Activated CD4-positive, alpha-beta T cell treated with anti-CD3 and anti-CD28 coated beads for 4 hours (primary cell): ENCODE results near the gene TSSC4.

Source experiments
- DNase-seq, 2 donors: peaks; one replicate each; pipeline ENCODE4 v3.0.0-alpha.2; 2020

The TSSC4 gene

DNA sequence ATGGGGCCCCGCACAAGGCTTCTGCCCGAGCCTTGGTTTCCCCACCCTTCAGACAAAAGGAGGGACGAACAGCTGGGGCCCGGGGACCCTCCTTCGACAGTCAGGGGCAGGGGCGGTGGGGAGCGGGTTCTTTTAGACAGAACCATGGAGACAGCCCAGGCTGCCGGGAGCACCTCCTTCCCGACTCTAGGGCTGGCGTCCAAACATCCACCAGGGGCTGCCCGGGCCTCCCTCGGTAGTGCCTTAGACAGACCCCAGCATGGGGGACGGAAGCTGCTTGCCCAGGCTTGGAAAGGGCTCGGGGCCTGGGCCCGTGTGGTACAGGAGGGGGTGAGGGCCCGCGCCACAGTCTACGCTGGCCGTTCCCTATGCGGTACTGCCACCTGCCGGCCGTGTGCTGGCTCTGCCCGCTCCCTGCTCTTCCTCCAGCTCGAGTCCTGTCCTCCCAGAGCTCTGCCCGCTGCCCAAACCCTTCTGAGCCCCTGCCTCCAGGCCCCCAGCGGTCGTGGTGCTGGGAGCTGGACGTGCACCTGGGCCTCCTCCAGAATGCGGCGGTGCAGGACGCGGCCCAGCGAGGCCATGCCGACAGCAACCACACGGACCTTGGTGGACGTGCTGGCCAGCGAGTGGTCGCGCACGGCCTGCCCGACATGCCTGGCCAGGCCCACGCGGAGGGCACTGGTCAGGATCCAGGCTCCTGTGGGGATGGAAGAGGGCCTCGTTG is 20.1 kb downstream of the TSSC4 start:
- DNase-seq: peak; percentile 69 to 72

DNA sequence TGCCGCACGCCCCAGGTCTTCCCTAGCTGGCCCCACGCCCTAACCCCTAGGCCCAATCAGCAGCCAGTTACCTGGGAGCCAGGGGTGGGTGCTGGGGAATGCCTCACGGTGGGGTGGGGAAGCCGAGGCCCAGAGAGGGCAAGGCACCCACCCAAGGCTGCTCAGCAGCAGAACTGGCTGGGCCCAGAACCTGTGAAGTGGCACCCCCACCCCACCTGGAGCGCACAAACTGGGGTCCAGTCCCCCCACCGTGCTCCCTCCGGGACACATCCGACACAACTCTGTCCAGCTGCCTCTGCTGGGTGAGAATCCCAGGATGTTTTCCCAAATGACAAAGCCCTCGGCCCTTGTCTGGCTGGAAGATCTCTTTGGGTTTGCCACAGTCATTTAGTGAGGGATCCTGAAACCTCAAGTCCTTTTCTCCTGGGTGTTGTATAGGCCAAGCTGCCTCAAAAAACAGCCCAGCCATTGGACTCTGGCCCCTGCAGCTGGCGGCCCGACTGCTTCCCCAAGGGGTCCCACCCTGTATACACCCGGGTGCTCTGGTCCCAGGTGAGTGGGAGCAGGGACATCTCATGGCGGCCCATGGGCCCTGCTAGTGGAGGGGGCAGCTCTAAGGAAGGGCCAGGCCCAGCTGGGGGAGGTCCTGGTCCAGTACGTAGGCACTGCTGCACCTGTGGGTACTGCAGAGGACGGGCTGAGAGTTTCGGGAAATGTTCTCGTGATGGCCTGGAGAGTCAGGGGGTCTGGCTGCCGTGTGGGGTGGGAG is 20.9 kb downstream of the TSSC4 start:
- no peak for DNase-seq

DNA sequence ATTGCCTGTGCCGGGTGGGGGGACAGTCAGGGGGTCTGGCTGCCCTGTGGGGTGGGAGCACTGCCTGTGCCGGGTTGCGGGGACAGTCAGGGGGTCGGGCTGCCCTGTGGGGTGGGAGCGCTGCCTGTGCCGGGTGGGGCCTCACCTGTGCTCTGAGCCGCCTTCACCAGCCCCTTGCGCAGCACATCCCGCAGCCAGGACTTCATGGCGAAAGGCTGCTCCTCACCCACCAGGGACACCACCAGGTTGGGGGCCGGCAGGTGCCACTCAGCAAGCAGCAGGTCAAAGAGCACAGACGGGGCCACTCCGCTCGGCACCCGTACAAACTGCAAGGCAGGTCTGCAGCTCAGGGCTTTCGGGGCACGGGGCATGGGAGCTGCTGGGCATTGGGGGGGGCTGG is 21.4 kb downstream of the TSSC4 start:
- DNase-seq: no peak

DNA sequence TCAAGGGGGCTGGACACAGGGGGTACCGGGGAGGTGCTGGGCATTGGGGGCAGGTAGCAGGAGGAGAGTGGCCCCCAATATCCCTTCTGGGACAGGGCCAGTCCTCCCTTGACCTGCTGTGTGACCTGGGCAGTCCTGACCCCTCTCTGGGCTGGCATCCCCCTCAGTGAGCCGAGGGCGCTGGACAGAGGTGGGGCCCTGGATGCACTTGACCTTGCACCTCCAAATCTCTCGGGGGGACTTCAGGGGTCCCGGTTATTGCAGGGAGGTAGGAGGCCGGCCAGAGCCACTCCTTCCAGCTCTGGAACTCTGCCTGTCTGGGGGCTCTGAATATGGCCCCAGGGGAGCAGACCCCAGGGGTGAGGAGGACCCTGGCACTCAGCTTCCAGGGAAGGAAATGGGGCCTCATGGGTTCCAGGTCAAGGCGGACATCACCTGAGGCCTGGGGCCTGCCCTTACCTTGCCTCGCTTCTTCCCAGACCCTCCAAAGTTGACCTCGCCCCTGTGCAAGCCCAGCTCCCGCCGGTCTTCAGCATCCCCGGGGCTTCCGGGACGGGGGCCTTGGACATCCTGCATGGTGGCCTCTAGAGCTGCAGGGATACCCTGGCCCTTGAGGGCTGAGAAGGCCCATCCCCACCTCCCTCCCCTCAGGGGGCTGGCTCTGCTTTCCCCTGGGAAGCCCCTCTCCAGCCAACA is 22.1 kb downstream of the TSSC4 start:
- DNase-seq: no peak

DNA sequence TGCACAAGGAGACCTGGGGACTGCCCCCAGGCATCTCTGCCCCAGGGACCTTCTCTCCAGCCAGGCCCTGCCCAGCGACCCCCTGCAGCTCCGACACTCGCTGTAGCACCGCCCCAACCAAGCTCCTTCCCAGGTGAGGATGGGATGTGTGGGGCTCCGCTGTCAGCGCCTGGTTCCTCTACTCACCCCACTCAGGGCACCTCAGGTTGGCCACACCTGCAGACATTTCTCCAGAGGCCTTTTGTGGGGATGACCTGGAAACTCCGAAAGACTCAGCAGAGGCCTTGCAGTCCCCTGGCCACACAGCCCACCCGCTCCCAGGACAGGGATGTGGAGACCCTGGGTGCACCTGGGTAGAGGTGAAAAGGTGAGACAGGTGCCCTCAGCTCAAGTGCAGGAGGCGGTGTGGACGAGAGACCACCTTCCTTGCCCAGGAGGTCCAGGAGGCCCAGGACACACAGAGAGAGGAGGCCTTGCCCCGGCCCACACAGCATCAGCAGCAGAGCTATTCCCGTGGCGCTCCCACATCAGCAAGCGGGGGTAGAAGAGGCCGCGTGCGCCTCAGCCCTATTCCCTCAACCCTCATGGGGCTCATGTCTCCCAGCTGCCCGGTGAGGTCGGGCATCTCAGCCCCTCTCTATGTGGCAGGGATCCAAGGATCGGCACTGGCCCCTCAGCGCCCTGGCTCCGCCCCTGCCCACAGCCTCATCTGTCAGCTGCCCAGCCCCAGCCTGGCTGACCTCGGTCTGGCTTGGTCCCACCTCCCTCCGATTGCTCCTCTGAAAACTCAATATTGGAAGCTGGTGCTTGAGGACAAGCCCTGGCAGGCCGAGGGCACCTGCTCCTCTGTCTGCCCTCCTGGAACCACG is 22.8 kb downstream of the TSSC4 start:
- DNase-seq: no peak

DNA sequence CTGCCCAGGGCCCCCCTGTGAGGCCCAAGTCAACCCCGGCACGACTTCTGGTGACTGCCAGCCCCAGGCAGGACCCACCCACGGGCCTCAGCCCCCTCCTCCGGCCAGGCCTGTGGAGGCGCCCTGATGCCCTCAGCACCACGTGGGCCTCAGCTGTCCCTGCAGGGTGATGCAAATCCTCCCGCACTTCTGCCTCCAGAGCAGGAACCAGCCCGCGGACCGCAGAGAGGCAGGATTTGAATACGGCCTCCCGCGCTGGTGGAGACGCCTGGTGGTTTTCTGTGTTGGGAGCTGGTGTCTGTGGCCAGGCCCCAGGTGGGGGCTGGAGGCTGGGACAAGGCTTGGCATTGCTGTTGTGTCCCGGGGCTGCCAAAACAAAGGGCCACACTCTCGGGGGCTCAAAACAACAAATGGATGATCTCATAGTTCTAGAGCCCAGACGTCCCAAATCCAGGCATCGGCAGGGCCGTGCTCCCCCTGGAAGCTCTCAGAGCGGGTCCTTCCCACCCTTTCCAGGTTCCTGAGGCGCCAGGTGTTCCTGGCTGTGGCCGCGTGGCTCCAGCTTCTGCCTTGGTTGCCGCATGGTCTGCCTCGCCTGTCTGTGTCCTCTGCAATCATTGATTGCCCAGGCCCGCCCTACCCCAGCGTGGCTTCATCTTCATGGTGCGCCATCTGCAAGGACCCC is 24.4 kb downstream of the TSSC4 start:
- DNase-seq: no peak

DNA sequence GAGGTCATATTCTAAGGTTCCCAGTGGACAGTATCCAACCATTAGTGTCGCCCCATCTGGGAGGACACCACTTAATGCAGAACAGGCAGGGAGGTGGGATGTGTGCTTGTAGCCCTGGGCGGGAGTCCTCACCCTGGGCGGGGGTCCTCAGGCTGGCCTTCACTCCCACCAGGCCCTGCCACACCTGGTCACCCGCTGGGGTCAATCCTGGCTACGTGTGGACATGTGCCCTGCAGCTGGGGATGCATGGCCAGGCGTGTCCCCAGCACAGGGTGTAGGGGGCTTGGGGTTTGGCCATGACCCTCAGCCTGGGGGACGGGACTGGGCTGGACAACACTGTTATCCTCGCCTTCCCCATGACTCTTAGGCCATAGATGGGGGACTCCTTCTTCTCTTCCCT is 25.0 kb downstream of the TSSC4 start:
- no peak for DNase-seq

DNA sequence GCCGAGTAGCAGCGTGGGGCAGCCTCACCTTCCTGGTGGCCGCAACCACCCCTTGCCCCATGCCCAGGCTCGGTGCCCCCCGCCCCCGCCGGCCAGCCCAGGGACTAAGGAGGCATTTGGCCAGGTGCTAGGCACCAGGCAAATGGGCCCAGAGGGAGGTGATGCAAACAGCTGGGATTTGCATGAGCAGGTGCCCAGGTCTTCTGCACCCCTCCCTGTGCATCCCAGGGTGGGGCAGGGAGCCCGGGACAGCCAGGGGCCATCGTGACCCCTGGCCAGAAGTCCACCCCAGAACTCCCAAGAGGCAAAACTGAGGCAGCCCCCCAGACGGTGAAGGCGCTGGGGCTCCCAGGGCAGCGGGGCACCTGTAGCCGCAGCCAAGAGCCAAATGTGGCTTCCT is 25.7 kb downstream of the TSSC4 start:
- no peak for DNase-seq

DNA sequence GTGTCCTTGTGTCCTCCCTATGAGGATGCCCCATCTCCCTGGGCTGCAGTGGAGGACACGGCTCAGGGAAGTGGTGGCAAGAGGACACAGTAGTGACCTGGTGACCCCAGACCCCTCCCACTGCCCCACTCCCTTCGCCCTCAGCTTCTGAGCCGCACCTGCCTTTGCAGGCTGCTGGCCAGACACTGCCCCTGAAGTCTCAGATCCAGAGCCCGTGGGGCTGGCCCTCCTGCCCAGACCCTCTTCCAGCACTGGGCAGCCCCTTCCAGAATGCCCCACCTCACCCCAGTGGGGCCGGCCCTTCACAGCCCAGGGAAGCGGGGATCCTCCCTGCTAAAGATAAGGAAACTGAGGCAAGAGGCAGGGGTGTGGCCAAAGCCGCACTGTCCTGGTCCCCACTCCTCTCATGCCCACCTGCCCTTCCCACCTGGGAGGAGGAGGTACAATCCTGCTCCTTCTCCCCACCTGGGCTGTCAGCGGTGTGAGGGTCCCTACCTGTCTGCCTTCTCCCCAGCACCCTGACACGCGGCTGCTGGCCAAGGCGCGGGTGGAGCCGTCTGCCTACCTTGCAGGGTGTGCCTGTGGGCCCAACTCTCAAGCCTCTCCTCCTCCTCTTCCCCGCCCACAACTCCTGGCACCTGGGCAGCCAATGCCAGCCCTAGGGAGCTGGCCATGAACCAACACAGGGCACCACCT is 26.4 kb downstream of the TSSC4 start:
- DNase-seq: no peak

DNA sequence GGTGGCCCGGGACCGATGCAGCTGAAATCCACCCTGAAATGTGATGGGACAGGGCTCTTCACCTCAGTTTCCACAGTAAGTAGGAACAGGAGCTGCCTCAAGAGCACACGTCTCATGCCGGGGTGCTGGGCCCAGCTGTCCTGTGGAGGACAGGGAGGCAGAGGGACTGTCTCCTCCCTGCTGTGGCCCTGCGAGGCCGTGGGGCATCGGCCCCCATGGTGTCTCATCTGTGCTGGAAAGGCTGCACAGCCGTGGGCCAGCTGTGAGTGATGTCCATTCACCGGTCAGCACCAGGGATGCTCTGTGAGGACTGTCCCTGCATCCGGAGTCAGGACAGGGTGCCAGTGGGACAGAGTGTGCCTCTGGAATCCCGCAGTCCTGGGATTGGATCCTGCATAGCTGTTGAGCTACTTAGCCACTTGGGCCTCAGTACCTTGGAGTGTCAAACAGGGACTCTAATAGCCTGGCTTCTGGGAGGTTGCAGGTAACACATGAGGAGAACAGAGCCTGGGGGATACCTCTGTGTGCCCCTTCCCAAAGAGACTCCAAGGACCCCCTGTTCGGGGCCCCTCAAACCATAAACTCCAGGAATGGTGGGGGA is 27.3 kb downstream of the TSSC4 start:
- DNase-seq: no peak

DNA sequence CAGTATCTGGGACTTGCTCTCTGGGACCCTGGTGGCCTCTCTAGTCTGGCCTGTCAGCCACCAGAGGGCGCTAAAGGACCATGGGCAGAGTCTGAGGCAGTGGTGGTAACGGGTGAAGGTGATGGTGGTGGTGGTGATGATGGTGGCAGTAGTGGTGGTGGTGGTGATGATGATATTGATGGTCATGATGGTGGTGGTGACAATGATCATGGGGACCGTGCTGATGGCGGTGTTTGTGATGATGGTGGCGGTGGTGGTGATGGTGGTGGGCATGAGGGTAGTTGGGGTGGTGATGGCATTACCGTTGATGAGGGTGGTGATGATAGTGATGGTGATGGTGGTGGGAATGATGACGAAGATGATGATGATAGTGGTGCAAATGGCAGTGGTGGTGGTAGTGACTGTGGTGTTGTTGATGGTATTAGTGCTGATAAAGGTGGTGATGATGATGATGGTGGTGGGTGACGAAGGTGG is 27.8 kb downstream of the TSSC4 start:
- DNase-seq: peak; percentile 87 to 93

DNA sequence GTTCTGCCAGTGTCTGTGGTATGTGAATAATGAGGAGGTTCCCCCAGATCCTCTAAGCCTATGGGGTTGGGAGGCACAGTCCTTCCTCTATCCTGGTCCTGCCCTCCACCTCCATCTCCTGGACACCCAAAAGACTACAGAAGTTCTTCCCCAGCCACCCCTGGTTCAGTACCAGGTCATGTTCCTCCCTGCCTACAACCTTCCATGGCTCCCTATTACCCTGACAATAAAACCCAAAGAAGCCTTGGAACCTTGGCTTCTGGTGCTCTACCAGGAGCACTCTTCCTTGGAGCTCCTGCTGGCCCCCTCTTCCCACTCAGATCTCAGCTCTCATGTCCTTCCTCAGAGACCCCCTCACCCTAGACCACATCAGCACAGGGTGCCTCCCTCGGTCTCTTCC is 30.8 kb downstream of the TSSC4 start:
- no peak for DNase-seq

DNA sequence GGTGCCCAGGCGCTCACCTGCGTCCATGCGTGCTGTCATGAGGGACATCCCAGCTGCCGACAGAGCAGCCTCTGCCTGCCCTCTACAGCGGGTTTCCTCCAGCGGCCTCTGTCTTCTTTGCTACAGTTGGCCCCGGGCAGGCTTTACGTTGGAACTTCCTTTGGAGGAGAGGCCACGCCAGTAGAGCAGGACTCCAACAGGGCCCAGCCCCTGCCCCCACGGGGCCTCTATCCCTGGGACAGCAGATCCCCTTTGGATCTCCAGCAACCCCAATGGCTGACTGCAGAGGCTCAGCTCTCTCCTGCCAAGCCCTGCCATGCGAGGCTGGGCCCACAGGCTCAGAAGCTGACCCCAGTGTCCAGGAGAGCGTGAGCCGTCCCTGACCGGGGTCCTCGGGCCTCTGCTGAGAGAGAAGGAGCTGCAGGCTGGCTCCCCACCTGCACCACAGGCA is 31.6 kb downstream of the TSSC4 start:
- no peak for DNase-seq

DNA sequence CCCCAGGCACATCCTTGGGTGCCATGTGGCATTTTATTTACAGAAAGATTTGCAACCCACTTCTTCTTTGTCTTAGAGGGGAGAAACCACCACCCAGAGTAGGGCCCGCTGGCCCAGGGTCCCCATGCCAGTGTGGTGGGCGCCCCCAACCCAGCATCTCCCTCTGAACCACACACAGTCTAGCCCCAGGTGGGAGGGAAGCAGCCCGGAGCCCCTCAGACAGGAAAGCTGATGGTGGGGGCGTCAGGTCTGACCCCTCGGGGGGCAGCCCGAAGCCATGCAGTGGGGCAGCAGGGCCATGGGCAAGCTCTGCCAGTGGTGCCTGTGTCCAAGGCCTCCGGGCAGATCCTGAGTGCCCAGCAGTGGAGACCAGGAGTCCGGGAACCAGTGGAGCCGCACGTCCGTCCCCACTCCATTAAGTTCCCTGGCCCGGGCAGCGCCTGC is 32.1 kb downstream of the TSSC4 start:
- no peak for DNase-seq

DNA sequence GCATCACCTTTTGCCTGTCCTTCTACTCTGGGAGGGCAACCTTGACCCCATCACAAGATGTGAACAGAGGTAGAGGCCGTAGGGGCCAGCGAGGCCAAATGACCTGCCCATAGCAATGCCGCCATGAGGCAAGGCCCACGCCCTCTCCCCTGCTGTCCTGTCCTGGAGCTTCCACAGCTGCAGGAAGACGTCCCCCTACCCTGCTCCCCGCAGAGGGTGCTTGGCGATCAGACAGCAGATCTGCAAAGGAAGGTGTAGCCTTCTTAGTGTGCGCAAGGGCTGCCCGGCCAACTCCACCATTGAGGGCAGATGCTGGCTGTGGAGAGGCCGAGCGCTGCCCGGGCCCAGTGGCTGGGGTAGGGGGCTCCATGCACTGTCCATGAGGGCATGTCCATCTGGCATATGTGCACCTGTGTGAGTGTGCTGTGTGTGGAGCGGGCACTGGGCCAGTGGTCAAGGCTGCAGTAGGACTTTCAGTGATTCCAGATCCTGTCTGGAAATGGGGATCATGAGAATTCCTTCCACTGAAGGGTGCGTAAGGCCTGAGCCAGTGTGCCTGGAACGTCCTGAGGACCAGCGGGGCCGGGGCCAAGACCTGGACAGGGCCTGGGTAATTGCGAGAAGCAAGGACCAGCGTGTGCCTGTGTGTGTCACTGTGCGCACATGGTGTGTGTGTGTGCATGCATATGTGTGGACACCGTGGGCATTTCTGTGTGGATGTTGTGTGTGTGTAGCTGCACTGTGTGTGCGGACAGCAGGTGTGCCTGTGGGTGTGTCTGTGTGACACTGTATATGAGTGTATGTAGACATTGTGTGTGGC is 32.8 kb downstream of the TSSC4 start:
- no peak for DNase-seq

DNA sequence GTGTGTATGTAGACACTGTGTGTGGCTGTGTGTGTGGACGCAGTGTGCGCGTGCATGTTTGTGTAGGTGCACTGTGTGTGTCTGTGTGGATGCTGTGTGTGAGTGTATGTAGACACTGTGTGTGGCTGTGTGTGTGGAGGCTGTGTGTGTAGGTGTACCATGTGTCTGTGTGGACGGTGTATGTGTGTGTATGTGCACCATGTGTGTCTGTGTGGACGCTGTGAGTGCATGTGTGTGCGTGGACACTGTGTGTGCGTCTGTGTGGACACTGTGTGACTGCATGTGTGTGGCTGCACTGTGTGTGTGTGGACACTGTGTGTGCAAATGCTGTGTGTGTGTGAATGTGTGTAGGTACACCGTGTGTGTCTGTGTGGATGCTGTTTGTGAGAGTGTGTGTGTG is 33.5 kb downstream of the TSSC4 start:
- no peak for DNase-seq

DNA sequence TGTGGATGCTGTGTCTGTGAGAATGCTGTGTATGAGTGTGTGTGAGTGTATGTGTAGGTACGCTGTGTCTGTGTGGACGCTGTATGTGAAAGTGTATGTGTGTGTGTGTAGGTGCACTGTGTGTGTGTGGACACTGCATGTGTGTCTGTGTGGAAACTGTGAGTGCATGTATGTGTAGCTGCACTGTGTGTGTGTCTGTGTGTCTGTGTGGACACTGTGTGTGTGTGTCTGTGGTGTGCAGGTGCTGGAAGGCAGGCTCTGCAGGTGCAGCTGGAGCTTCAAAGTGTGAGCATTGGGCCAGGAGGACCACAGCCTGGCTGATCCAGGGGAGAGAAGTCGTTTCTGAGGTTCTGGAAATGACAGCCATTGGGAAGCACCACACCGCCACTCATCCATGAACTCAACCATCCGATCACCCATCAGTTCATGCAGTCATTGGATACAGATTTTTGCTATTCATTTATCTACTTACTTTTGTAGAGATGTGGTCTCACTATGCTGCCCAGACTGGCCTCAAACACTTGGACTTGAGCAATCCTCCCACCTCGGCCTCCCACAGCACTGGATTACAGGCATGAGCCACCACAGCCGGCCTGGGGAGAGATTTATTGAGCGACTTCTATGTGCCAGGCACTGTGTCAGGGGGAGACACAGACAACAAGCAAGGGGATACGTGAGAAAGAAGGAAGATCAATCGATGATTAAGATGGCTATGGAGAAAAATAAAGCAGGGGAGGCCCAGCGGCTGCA is 34.1 kb downstream of the TSSC4 start:
- no peak for DNase-seq

DNA sequence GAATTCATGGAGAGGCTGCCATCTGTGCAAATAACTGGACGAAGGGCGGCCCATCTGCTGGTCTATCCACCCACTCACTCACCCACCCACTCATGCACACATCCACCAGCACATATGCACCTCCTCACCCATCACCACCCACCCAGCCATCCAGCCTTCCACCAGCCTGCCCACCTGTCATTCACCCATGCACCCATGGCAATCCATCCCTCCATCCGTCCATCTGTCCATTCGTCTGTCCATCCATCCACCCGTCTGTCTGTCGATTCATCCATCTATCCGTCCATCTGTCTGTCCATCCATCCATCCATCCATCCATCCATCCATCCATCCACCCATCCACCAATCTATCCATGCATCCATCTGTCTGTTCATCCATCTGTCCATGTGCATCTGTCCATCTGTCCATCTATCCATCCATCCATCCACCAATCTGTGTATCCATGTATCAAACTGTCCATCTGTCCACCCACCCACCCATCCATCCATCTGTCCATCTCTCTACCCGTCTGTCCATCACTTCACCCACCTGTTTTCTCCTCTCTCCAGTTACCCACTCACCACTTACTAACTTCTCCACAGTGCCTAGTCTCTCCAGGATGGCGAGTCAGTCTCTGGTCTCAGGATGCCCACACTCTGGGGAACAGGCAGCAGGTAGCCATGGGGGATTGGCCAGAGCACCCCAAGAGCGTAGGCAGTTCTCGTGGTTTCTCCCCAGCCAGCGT is 34.9 kb downstream of the TSSC4 start:
- DNase-seq: no peak
